Activated B cell treated with CpG ODN at 0.5 μM for 24 hours (primary cell): Measurements from ENCODE around the gene FBXL19. TPM values are rescaled to one million over a fixed set of nuclear protein-coding genes. Genes with fewer than 3 reads are reported as not detected.

Experiments used
- ATAC-seq: fragments of 200-7000 bp; cut with Tn5 transposase; one replicate; pipeline ENCODE4 v1.10.0; 2021; ENCODE audit warnings: low read depth, mild to moderate bottlenecking, moderate library complexity
- CTCF ChIA-PET: fragments of 350-600 bp; sonication (Branson Sonifier 250); formaldehyde crosslinking; loops from one replicate; lab custom pipeline; 2021; ENCODE audit warnings: antibody characterized with exemption; lab: Charles Lee
- POLR2A ChIA-PET: fragments of 350-600 bp; sonication (Branson Sonifier 250); formaldehyde crosslinking; loops from one replicate; lab custom pipeline; 2021; ENCODE audit warnings: antibody characterized with exemption; lab: Charles Lee
- DNase-seq: peaks from one replicate; pipeline ENCODE4 v3.0.0; 2022
- H3K27ac Mint-ChIP-seq: one replicate; pipeline ENCODE4 v1.8.0; 2020; ENCODE audit warnings: mixed read lengths
- H3K27me3 Mint-ChIP-seq: one replicate; pipeline ENCODE4 v1.8.0; 2021; ENCODE audit warnings: mixed read lengths
- H3K36me3 Mint-ChIP-seq: one replicate; pipeline ENCODE4 v1.8.0; 2021; ENCODE audit warnings: low read depth, mixed read lengths
- H3K4me1 Mint-ChIP-seq: one replicate; pipeline ENCODE4 v1.8.0; 2021; ENCODE audit warnings: mixed read lengths
- H3K4me3 Mint-ChIP-seq: one replicate; pipeline ENCODE4 v1.8.0; 2020; ENCODE audit warnings: mild to moderate bottlenecking, mixed read lengths
- H3K9me3 Mint-ChIP-seq: one replicate; pipeline ENCODE4 v1.8.0; 2020; ENCODE audit warnings: mixed read lengths
- CTCF ChIP-seq: fragments of 200-600 bp; IDR thresholded peaks from one replicate; pipeline ENCODE4 v1.8.0; 2022; ENCODE audit warnings: antibody characterized with exemption, mild to moderate bottlenecking
- intact Hi-C: fragments of 100-400 bp; cut with micrococcal nuclease; formaldehyde crosslinking; loops from one replicate; pipeline ENCODE4 v1.15.1; 2024
- total RNA-seq: library from RNA; stranded (reverse); gene quantifications from 2 replicates; pipeline ENCODE4 v1.2.3, GENCODE V29; 2022

Gene FBXL19
- total RNA-seq, result 20.3 and 24.2 TPM in 2 replicates

GRCh38 chr16:30923554-30924075, at the start of gene FBXL19:
TSS of gene FBXL19 (plus strand) at chr16:30923572. CDS start at chr16:30925755, 2,183 bp downstream.
- POLR2A ChIA-PET, result interaction anchor here (0.6 to 1.5 kb wide), 6 partner anchors 31 to 741 kb away, joined by 3 to 8 read pairs (median 3); partner anchors contain the start of gene CORO1A
- H3K9me3 Mint-ChIP-seq, result no peaks in the 10 kb centered on the region

DNA sequence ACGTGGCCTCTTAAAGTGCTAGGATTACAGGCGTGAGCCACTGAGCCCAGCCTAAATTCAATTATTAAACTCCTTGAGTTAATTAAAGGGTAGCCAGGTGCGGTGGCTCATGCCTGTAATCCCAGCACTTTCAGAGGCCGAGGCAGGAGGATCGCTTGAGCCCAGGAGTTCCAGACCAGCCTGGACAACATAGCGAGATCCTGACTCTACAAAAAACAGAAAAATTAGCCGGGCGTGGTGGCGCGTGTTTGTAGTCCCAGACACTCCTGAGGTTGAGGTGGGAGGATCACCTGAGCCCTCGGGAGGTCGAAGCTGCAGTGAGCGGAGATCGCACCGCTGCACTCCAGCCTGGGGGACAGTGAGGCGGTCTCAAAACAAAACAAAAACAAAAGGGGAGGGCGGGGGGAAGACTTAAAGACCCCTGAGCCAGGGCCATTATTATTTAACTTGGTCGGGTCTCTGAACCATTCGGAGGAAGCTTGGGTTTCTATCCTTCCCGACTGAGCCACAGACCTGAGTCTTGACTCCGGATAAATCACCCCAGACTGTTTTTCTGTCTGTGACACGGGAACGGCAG, 49.0 kb upstream of the FBXL19 start:
- Mint-ChIP-seq H3K27ac (peak overlapping the region; percentile 95), H3K27me3 (no peaks in the 10 kb centered on the region), H3K4me3 (peak overlapping the region; percentile 94), H3K4me1 (peaks cover 37% of the 10 kb centered on the region), H3K9me3 (no peaks in the 10 kb centered on the region), H3K36me3 (peaks cover 19% of the 10 kb centered on the region)
- TF ChIP-seq CTCF, result no peak
- no peak for DNase-seq
- ChIA-PET CTCF (interaction anchor here (1.0 to 3.6 kb wide), 3 partner anchors 28 to 69 kb away, joined by 4 to 22 read pairs (median 8); no protein-coding TSS in a partner anchor), POLR2A (interaction anchor here (0.5 to 5.2 kb wide), 27 partner anchors 11 to 1153 kb away, joined by 3 to 77 read pairs (median 6); partner anchors contain the start of genes ALDOA, ARMC5, BCL7C and CTF1)
- ATAC-seq, result no peak
- intact Hi-C loops, result loop anchor here (2.0 kb wide), 2 partner anchors 30 to 112 kb away; partner anchors contain the start of genes CFAP119 and RNF40

More at GRCh38 chr16:30923554-30924075, at the start of gene FBXL19:
- Mint-ChIP-seq H3K27me3 (no peaks in the 10 kb centered on the region), H3K4me1 (peaks cover 20% of the 10 kb centered on the region), H3K27ac (peak within 1 kb of the TSS; percentile 100), H3K36me3 (peaks cover 18% of the 10 kb centered on the region), H3K4me3 (peak within 1 kb of the TSS; percentile 100)
- ATAC-seq (no peak), DNase-seq (no peak)
- no peak for TF ChIP-seq CTCF
- CTCF ChIA-PET, result no interaction called here
- intact Hi-C loops, result loop anchor here (1.0 to 10.0 kb wide), 7 partner anchors 26 to 1107 kb away; partner anchors contain the start of genes INO80E, KAT8, ORAI3 and PAGR1

- H3K9me3 Mint-ChIP-seq, result no peaks in the 10 kb centered on the region
- ChIA-PET POLR2A (interaction anchor here (0.5 to 5.2 kb wide), 30 partner anchors 10 to 1153 kb away, joined by 3 to 77 read pairs (median 5); partner anchors contain the start of genes ALDOA, ARMC5, BCL7C and CTF1), CTCF (interaction anchor here (1.0 to 3.6 kb wide), 3 partner anchors 27 to 70 kb away, joined by 4 to 22 read pairs (median 8); no protein-coding TSS in a partner anchor)
- intact Hi-C loops, result loop anchor here (1.0 to 2.0 kb wide), 9 partner anchors 22 to 584 kb away; partner anchors contain the start of genes ARMC5, CFAP119, FBRS and RNF40
- H3K27ac Mint-ChIP-seq, result peak overlapping the region; percentile 95
- ATAC-seq (peak; percentile 83), DNase-seq (peak; percentile 90)
- H3K4me3 Mint-ChIP-seq, result peak overlapping the region; percentile 94
- TF ChIP-seq CTCF, result no peak
- peaks cover 19% of the 10 kb centered on the region for H3K36me3 Mint-ChIP-seq
- peaks cover 37% of the 10 kb centered on the region for H3K4me1 Mint-ChIP-seq
- H3K27me3 Mint-ChIP-seq, result no peaks in the 10 kb centered on the region
Measured at GRCh38 chr16:30874821-30875717, 48.3 kb upstream of the FBXL19 start.

GRCh38 chr16:30875871-30876801, 47.2 kb upstream of the FBXL19 start:
- Mint-ChIP-seq H3K9me3 (no peaks in the 10 kb centered on the region), H3K36me3 (peaks cover 22% of the 10 kb centered on the region), H3K27me3 (no peaks in the 10 kb centered on the region), H3K4me1 (peaks cover 37% of the 10 kb centered on the region), H3K27ac (peak overlapping the region; percentile 95), H3K4me3 (peak overlapping the region; percentile 94)
- intact Hi-C loops, result loop anchor here (1.0 to 2.0 kb wide), 10 partner anchors 8 to 583 kb away; partner anchors contain the start of genes ARMC5, CFAP119, FBRS and RNF40
- no peak for TF ChIP-seq CTCF
- ATAC-seq, result peak; percentile 56
- peak; percentile 21 for DNase-seq
- ChIA-PET POLR2A (interaction anchor here (0.6 to 5.2 kb wide), 16 partner anchors 9 to 998 kb away, joined by 3 to 77 read pairs (median 10); partner anchors contain the start of genes ALDOA, BCL7C, CORO1A and CTF1), CTCF (interaction anchor here (2.0 to 3.6 kb wide), 2 partner anchors 26 to 31 kb away, joined by 8 to 22 read pairs; no protein-coding TSS in a partner anchor)
